ENCODE measurements around the gene NRARP.

The NRARP gene

DNA sequence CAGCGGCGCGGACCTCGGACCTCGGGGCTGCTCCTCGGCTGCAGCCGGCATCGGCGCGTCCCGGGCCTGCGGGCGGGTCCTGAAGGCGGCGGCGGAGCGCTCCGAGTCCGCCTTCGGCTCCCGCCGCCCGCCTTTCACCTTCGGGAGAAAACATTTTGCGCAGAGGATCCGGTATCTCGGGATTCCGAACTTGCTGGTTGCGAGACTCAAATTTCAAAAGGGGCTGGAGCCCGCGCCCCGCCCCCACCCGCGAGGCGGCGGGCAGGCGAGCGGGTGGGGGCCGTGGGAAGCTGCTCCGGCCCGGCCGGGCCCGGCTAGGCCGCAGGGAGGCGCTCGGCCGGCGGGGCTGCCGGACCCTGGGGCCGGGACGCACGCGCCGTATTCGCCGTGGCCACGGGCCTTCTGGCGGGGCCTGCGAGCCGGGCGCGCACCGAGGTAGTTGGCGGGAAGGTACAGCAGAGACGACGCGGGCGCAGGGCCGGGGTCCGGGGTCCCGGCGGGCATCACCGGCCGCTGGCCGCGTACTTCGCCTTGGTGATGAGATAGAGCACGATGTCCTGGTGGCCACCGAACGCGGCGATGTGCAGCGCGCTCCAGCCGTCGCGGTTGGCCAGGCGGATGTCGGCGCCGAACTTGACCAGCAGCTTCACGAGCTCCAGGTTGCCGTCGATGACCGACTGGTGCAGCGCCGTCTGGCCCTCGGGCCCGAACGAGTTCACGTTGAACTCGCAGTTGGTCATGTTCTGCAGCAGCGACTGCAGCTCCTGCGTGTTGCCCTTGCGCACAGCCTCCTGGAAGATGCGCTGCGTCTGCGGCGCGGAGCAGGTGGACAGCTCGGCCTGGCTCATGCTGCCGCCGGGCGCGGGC lies 757 bp downstream of the NRARP start:
- DNase-seq (ENCODE audit: extremely low spot score, insufficient read length, low read depth) (no peak), FAIRE-seq (no peak)

DNA sequence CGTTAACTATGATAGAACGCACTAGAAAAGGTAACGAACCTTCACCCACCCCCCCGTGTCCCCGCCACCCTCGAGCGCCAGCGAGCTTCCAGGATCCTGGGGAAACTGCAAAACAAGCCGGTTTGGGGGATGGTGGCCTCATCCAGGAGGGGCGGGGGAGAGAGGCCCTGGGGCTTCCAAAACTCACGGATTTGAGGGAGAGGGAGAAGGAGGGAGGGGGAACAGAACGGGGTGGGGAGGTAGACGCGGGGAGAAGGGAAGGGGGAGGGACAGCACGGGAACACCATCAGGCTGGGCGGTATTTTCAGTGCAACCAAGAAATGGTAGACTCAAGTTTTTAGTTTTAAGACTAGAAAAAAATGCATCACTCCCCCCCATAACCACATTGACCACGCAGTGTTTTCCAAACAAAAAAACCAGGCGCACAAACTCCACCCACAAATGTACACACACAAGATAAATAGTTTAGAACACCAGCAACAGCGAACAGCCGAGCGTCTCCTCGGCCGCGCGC lies 1.4 kb downstream of the NRARP start:
- peak; percentile 48 for FAIRE-seq
- no peak for DNase-seq (ENCODE audit: extremely low spot score, insufficient read length, low read depth)

- DNase-seq (ENCODE audit: extremely low spot score, insufficient read length, low read depth) (no peak), FAIRE-seq (no peak)
These were observed 2.1 kb downstream of the NRARP start for GRCh38 chr9:137299938-137300337.

GRCh38 chr9:137299203-137299565 lies 2.9 kb downstream of the NRARP start:
- no peak for FAIRE-seq
- DNase-seq (ENCODE audit: extremely low spot score, insufficient read length, low read depth), result no peak

- DNase-seq (ENCODE audit: extremely low spot score, insufficient read length, low read depth), result no peak
- no peak for FAIRE-seq
These were observed 3.5 kb downstream of the NRARP start for GRCh38 chr9:137298401-137299202.

GRCh38 chr9:137297966-137298365 lies 4.1 kb downstream of the NRARP start:
- FAIRE-seq, result no peak
- DNase-seq (ENCODE audit: extremely low spot score, insufficient read length, low read depth), result no peak

- DNase-seq (ENCODE audit: extremely low spot score, insufficient read length, low read depth) (no peak), FAIRE-seq (no peak)
These were observed 5.1 kb downstream of the NRARP start for GRCh38 chr9:137296670-137297664.

- DNase-seq (ENCODE audit: extremely low spot score, insufficient read length, low read depth), result no peak
- FAIRE-seq, result no peak
These were observed 6.0 kb downstream of the NRARP start for GRCh38 chr9:137295849-137296669.

DNA sequence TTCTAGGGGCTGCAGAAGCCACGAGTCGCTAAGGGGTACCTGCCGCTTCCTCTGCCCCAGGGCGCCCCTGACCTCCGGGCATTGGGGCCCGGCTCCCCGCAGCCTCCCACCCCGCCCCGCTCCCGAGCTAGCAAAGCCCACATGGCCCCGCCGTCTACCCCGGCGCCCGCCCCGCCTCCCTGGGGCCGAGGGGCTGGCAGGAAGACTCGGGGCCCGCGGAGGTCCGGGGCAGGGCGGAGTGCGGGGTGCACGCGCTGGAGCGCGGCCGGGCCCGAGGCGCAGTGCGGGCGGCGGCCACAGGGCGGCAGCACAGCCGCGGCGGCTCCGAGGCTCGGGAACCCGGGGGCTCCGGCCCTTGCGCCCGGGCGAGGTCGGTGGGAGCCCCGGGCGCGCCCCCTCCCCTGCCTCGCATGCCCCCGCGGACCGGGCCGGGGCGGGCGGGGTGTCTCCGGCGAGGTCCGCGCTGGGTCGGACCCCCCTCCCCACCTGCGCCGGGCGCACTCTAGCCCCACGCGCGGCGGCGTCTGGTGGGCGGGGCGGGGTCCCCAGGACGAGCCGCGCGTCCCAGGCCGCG lies 6.7 kb downstream of the NRARP start:
- DNase-seq (ENCODE audit: extremely low spot score, insufficient read length, low read depth), result peak; percentile 72

GRCh38 chr9:137294681-137295237 lies 7.3 kb downstream of the NRARP start:
- no peak for DNase-seq (ENCODE audit: extremely low spot score, insufficient read length, low read depth)
- no peak for FAIRE-seq

More for the DNA sequence above, 6.7 kb downstream of the NRARP start:
- FAIRE-seq, result no peak

DNA sequence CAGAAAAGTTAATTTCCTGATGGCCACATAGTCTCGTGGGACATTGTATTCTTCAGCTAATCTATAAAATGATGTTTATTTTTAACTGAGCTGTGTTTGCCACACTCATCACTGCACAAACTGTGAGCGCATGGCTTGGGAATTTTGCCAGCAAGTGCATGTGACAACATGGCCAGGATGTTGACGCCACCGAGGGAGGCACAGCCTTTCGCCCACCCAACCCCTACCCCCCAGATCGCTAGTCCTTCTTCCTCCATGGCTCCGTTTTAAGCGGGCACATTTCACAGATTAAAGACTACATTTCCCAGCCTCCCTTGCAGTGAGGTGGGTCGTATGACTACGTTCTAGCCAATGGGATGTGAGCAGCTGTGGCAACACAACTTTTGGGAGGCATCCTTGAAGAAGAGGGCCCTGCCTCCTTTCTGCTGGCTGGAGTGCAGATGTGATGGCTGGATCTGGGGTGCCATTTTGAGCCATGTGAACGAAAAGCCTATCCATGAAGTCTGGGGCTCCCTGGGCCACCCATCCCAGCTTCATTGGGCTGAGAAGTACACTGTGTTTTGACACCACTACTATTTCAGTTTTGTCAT lies 7.9 kb downstream of the NRARP start:
- no peak for DNase-seq (ENCODE audit: extremely low spot score, insufficient read length, low read depth)
- peak; percentile 36 for FAIRE-seq

GRCh38 chr9:137293482-137294090 lies 8.5 kb downstream of the NRARP start:
- DNase-seq (ENCODE audit: extremely low spot score, insufficient read length, low read depth), result no peak
- no peak for FAIRE-seq

GRCh38 chr9:137293094-137293481 lies 9.0 kb downstream of the NRARP start:
- FAIRE-seq (no peak), DNase-seq (ENCODE audit: extremely low spot score, insufficient read length, low read depth) (no peak)

GRCh38 chr9:137286975-137287383 lies 15.1 kb downstream of the NRARP start:
- peak; percentile 41 for FAIRE-seq
- DNase-seq (ENCODE audit: extremely low spot score, insufficient read length, low read depth), result no peak

DNA sequence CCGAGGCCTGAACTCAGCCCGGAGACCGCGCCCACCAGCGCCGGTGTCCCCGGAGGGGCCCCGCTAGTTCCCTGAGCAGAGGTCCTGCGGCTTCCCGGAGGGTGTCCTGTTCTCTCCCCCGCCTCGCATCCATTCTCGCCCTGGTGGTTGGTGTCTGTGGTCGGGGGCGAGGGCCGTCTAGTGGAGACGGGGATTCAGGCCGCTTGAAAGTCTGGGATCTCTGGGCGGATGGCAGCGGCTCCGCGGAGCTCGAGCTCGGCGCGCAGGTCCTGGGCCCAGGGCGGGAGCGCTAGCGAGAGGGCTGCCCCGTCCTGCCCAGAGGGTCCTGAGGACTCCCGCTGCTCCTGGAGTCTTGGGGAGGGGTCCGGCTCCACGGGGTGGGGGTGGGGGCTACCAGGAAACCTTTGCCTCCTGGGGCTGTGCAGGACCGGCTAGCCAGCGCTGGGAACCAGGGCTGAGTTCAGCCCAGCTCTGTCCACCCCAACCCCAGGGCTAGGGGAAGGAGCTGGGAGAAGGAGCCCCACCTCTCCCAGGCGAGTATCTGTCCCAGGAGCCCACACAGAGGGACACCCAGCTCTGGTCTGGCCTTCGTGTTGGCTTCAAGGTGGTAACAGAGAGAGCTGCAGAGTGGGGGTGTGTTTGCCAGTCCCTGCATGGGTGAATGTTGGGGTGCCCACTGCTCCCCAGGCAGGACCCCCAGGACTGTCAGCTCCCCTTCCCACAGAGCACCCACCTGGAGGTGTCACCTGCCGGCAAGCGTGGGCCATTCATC lies 20.5 kb downstream of the NRARP start:
- no peak for FAIRE-seq
- no peak for DNase-seq (ENCODE audit: extremely low spot score, insufficient read length, low read depth)

- peak; percentile 38 for FAIRE-seq
These were observed 21.4 kb downstream of the NRARP start for GRCh38 chr9:137280474-137281344.

More at GRCh38 chr9:137280474-137281344, 21.4 kb downstream of the NRARP start:
- DNase-seq (ENCODE audit: extremely low spot score, insufficient read length, low read depth), result no peak
